Subcutaneous adipose tissue (tissue), 4 donors: ENCODE data around the gene ODAPH. TPM values are rescaled to one million over a fixed set of nuclear protein-coding genes. Genes with fewer than 3 reads are reported as not detected.

Source experiments
- CTCF ChIP-seq: fragments of 450-650 bp; IDR thresholded peaks from one replicate; pipeline ENCODE4 v1.5.1; 2016; ENCODE audit warnings: low read depth, mild to moderate bottlenecking, control low read depth, antibody characterized with exemption, moderate library complexity
- total RNA-seq, 4 donors: library from RNA; depleted of rRNA; stranded (reverse); fragments of >200 nt; gene quantifications; one replicate each; pipeline ENCODE4 v1.1.0, GENCODE V29; 2016

Gene ODAPH
- total RNA-seq, 4 donors from 2014 or later, result not detected

DNA sequence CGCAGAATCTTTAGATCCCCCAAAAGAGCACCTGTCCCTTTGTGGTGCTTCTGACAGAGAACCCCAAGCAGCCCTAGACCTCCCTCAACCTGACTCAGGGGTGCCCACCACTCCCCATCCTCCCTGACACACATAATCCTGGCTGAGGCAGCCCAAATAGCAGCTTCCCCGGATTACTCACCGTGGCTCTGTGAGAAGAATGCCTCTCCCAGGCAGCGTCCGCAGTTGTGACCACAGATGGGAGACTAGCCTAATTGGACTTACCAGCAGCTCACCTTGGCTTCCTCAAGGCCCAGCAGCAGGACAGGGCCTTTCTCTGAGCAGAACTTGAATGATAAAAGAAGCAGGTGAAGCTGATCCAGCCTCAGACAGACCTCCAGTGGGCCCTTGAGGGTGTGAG lies 10.3 kb upstream of the ODAPH start:
- no peak for TF ChIP-seq CTCF

GRCh38 chr4:75547647-75548387 lies 8.0 kb upstream of the ODAPH start:
- no peak for TF ChIP-seq CTCF

DNA sequence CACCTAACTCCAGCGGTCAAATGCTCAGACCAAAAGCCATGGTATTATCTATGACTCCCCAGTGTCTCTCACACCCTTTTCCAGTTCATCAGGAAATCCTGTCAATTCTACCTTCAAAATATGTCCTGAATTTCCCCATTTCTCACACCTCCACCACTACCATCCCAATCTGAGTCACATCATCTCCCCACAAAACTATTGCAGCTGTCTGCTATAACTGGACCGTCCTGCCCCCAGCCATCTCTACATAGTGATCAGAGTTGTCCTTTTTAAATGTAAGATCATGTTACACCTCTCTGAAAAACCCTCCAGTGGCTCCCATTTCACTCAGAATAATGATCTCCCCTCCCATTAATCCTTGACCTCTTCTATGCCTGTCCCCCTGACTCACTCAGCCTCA lies 6.8 kb upstream of the ODAPH start:
- no peak for TF ChIP-seq CTCF

- TF ChIP-seq CTCF, result no peak
Measured at GRCh38 chr4:75552452-75552851, 3.4 kb upstream of the ODAPH start.

- no peak for TF ChIP-seq CTCF
Measured at GRCh38 chr4:75557696-75558095, 1.8 kb downstream of the ODAPH start.

DNA sequence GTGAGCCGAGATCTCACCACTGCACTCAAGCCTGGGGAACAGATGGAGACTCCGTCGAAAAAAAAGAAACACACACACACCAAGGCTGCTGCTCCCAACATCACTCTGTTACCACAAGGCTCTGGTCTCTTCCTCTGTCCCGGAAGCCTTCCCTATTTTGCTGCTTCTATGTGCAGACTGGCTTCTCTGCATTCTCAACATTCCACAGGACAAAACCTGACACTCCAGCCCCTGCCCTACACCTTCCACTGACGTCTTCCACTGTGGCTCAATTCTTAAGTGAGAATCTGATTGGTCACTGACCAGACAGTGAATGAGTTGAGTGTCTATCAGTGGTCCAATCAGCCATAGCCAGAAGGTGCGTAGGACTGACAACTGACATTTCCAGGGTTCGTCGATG lies 5.9 kb downstream of the ODAPH start:
- TF ChIP-seq CTCF, result no peak

DNA sequence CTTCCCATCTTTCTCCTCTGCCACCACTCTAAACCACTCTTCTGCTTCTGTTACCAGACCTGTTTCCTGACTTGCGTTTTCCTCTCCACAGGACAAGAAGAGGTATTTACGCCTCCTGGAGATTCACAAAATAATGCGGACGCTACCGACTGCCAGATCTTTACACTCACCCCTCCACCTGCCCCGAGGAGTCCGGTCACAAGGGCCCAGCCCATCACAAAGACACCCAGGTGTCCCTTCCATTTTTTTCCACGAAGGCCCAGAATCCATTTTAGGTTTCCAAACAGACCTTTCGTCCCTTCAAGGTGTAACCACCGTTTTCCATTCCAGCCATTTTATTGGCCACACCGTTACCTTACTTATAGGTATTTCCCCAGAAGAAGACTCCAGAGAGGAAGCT lies 8.2 kb downstream of the ODAPH start:
- no peak for TF ChIP-seq CTCF
